ENCODE results near the gene YTHDC2. TPM values are rescaled to one million over a fixed set of nuclear protein-coding genes. Genes with fewer than 3 reads are reported as not detected.

YTHDC2 gene
- total RNA-seq: 36.7 TPM

GRCh38 chr5:113513384-113514288 is at the start of gene YTHDC2:
Gene YTHDC2, plus strand, starts transcription at chr5:113513694. Its CDS starts 202 bp downstream, at chr5:113513896.
- no peak for FAIRE-seq
- DNase-seq (ENCODE audit: low spot score in 2 of 2): peak; percentile 66 to 69

GRCh38 chr5:113474100-113474728 is 39.3 kb upstream of the YTHDC2 start:
- FAIRE-seq (no peak), DNase-seq (ENCODE audit: low spot score in 2 of 2) (no peak)

GRCh38 chr5:113478691-113479090 is 34.8 kb upstream of the YTHDC2 start:
- no peak for FAIRE-seq
- DNase-seq (ENCODE audit: low spot score in 2 of 2): no peak

- FAIRE-seq: no peak
- DNase-seq (ENCODE audit: low spot score in 2 of 2): no peak
These were observed 33.3 kb upstream of the YTHDC2 start for GRCh38 chr5:113480243-113480642.

GRCh38 chr5:113487416-113487780 is 26.1 kb upstream of the YTHDC2 start:
- DNase-seq (ENCODE audit: low spot score in 2 of 2): peak in 1 of 2 donors; percentile 8
- no peak for FAIRE-seq

- FAIRE-seq: no peak
- peak; percentile 57 to 74 for DNase-seq (ENCODE audit: low spot score in 2 of 2)
These were observed 25.5 kb upstream of the YTHDC2 start, which contains the start of gene MCC for GRCh38 chr5:113487781-113488644. Gene MCC, minus strand, starts transcription at chr5:113488453.

GRCh38 chr5:113488645-113489184 is 24.8 kb upstream of the YTHDC2 start:
- peak in 1 of 2 donors; percentile 17 for DNase-seq (ENCODE audit: low spot score in 2 of 2)
- no peak for FAIRE-seq

GRCh38 chr5:113489299-113489698 is 24.2 kb upstream of the YTHDC2 start:
- no peak for FAIRE-seq
- peak in 1 of 2 donors; percentile 20 for DNase-seq (ENCODE audit: low spot score in 2 of 2)

- DNase-seq (ENCODE audit: low spot score in 2 of 2): no peak
- FAIRE-seq: no peak
These were observed 23.2 kb upstream of the YTHDC2 start for GRCh38 chr5:113490317-113490716.

GRCh38 chr5:113491022-113491421 is 22.5 kb upstream of the YTHDC2 start:
- no peak for FAIRE-seq
- no peak for DNase-seq (ENCODE audit: low spot score in 2 of 2)

- FAIRE-seq (no peak), DNase-seq (ENCODE audit: low spot score in 2 of 2) (no peak)
These were observed 20.0 kb upstream of the YTHDC2 start for GRCh38 chr5:113493446-113493845.

GRCh38 chr5:113495422-113495841 is 18.1 kb upstream of the YTHDC2 start:
- DNase-seq (ENCODE audit: low spot score in 2 of 2) (no peak), FAIRE-seq (no peak)

- DNase-seq (ENCODE audit: low spot score in 2 of 2): no peak
- no peak for FAIRE-seq
These were observed 11.4 kb upstream of the YTHDC2 start for GRCh38 chr5:113502073-113502472.

GRCh38 chr5:113503146-113503545 is 10.3 kb upstream of the YTHDC2 start:
- DNase-seq (ENCODE audit: low spot score in 2 of 2) (no peak), FAIRE-seq (no peak)

GRCh38 chr5:113505181-113505580 is 8.3 kb upstream of the YTHDC2 start:
- DNase-seq (ENCODE audit: low spot score in 2 of 2): no peak
- no peak for FAIRE-seq

- FAIRE-seq: no peak
These were observed 5.9 kb upstream of the YTHDC2 start for GRCh38 chr5:113507601-113508000.

GRCh38 chr5:113508756-113509155 is 4.7 kb upstream of the YTHDC2 start:
- no peak for DNase-seq (ENCODE audit: low spot score in 2 of 2)
- no peak for FAIRE-seq

More at GRCh38 chr5:113507601-113508000, 5.9 kb upstream of the YTHDC2 start:
- DNase-seq (ENCODE audit: low spot score in 2 of 2): no peak

- DNase-seq (ENCODE audit: low spot score in 2 of 2): no peak
- no peak for FAIRE-seq
These were observed 2.5 kb upstream of the YTHDC2 start for GRCh38 chr5:113510836-113511451.

GRCh38 chr5:113512341-113512740 is 1.2 kb upstream of the YTHDC2 start:
- FAIRE-seq: no peak
- no peak for DNase-seq (ENCODE audit: low spot score in 2 of 2)

GRCh38 chr5:113514289-113514635 is 768 bp downstream of the YTHDC2 start:
- no peak for FAIRE-seq

More at GRCh38 chr5:113514289-113514635, 768 bp downstream of the YTHDC2 start:
- DNase-seq (ENCODE audit: low spot score in 2 of 2): no peak

All from frontal cortex (tissue), 4 donors.